HG02973 (cell line): ENCODE data around the gene MAP3K5.
"Not testable (repeated sequence)": the region's sequence is repeated elsewhere in the genome, so short reads cannot be mapped to it uniquely, and the experiment has no call there.

ENCODE experiments used
- ATAC-seq: cut with Tn5 transposase; IDR thresholded peaks from one replicate; pipeline ENCODE4 v1.9.1; 2021; ENCODE audit warnings: moderate library complexity; ENCODE audit not compliant: unreplicated experiment

The MAP3K5 gene

DNA sequence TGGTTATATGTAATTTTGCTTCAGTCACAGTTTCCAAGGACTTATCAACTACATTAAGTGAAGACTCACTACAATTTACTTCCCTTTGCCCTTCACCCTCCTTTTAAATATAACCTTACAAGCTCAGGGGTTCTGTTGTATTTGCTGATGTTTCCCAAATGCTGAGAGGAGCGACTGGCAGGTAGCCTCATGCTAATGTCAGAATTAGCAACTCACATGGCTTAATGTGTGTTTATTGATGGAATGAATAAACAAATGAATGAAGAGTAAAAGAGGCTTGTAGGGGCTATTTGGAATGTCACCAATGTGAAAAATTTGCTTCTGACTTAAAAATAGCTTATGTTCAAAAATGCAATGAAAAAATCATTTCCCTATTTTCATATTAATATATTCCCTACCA is 200.7 kb downstream of the MAP3K5 start:
- ATAC-seq: no peak

DNA sequence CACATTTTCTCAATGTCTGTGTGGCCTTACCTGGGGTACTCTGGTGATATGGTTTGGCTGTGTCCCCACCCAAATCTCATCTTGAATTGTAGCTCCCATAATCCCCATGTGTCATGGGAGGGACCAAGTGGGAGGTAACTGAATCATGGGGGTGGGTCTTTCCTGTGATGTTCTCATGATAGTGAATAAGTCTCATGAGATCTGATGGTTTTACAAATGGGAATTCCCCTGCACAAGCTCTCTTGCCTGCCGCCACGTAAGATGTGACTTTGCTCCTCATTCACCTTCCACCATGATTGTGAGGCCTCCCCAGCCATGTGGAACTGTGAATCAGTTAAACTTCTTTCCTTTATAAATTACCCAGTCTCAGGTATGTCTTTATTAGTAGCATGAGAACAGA is 201.4 kb downstream of the MAP3K5 start:
- not testable (repeated sequence) for ATAC-seq

GRCh38 chr6:136587527-136587926 is 204.8 kb downstream of the MAP3K5 start:
- ATAC-seq: no peak

GRCh38 chr6:136586295-136586694 is 206.0 kb downstream of the MAP3K5 start:
- no peak for ATAC-seq

- ATAC-seq: not testable (repeated sequence)
Measured at GRCh38 chr6:136585523-136585922, 206.8 kb downstream of the MAP3K5 start.

DNA sequence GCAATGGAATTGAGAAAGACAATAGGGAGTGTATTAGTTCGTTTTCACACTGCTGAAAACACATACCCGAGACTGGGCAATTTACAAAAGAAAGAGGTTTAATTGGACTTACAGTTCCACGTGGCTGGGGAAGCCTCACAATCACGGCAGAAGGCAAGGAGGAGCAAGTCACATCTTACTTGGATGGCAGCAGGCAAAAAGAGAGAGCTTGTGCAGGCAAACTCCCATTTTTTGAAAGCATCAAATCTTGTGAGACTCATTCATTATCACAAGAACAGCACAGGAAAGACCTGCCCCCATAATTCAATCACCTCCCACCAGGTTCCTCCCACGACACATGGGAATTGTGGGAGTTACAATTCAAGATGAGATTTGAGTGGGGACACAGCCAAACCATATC is 208.0 kb downstream of the MAP3K5 start:
- ATAC-seq: not testable (repeated sequence)

- ATAC-seq: no peak
Measured at GRCh38 chr6:136582711-136583471, 209.4 kb downstream of the MAP3K5 start.

DNA sequence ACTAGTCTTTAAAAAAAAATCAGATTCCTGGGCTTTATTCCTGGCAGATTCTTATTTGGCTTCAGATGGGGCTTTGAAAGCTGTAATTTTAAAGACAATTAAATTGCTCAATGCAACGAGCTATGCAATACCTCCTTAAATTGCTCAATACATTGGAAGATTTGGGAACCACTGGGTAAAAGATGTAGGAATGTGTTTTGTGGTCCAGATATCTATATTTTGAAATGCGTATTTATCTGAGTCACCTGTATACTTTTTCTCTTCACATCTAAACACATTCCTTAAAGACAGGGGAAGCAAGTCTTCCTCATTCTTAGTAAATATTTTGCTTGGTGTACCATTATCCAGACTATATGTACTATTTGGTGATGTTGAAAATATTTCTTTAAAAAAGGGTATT is 212.5 kb downstream of the MAP3K5 start:
- no peak for ATAC-seq

GRCh38 chr6:136576821-136577220 is 215.5 kb downstream of the MAP3K5 start:
- no peak for ATAC-seq

DNA sequence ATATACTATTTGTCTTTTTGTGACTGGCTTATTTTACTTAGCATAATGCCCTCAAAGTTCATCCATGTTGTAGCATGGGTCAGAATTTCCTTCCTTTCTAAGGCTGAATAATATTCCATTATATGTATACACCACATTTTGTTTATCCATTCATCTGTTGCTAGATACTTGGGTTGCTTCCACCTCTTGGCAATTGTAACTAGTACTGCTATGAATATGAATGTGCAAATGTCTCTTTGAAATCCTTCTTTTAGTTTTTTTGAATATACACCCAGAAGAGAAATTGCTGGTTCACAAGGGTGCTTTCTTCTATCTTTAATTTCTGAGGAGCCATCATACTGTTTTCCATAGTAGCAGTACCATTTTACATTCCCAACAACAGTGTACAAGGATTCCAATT is 220.8 kb downstream of the MAP3K5 start:
- ATAC-seq: no peak

GRCh38 chr6:136571065-136571464 is 221.2 kb downstream of the MAP3K5 start:
- ATAC-seq: no peak

GRCh38 chr6:136568129-136568528 is 224.1 kb downstream of the MAP3K5 start:
- no peak for ATAC-seq

- no peak for ATAC-seq
Measured at GRCh38 chr6:136567688-136568087, 224.6 kb downstream of the MAP3K5 start.

DNA sequence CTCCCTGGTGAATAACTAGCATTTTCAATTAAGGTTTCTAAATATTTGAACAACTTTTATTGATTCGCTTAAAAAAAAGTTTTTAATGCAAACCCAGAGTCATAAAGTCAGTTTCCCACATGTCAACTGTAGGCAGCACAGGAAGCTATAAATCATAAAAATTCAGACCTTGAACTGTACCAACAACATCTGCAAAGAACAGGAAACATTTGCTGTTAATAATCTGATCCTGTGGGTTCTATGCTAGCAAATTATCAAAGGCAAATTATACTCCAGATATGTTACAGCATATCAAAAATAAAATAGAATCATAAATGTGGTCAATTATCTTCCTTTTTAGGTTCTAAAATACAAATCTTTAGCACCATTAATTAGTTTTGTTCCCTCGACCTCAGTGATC is 225.4 kb downstream of the MAP3K5 start:
- ATAC-seq: no peak

DNA sequence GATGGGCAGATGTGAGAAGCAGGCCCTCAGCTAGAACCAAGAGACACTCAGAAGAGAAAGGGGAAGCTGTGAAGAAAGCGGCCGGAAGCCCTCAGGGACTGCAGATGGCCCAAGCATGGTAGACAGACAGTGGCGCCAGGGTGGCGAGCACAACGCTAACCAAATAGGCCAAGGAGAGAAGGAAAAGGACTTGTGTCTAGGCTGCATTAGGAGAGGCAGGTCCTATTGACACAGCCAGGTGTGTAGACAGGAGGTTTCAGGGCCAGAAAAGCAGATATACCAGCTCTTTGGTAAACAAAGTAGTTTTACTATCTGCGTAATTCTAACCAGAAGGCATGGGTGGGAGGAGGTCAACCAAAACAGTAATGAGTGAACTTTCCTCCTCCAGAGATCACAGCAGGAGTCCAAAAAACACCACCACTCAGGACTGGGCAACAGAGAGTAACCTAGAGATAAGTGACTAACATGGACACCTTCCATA is 226.2 kb downstream of the MAP3K5 start:
- ATAC-seq: no peak

DNA sequence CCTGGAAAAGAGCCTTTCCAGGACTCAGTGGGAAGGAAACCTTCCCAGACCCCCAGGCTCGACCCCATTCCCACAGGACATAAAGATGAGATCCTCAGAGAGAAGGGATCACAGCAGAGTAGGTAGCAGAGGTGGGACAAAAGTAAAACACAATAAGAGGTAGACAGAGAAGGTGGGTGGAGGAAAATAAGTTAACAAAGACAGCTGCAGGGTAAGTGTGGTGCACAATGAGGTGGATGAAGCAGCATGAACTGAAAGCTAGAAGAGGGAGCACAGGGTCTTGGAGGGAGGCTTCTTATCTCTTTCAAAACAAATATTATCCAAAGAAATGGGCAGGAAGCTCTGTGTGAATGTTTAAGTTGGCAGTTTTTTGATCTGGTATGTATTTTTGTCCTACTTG is 228.1 kb downstream of the MAP3K5 start:
- no peak for ATAC-seq

- ATAC-seq: no peak
Measured at GRCh38 chr6:136563386-136564152, 228.7 kb downstream of the MAP3K5 start.

- no peak for ATAC-seq
Measured at GRCh38 chr6:136562211-136562610, 230.1 kb downstream of the MAP3K5 start.

GRCh38 chr6:136553166-136553787 is 239.0 kb downstream of the MAP3K5 start:
- no peak for ATAC-seq

DNA sequence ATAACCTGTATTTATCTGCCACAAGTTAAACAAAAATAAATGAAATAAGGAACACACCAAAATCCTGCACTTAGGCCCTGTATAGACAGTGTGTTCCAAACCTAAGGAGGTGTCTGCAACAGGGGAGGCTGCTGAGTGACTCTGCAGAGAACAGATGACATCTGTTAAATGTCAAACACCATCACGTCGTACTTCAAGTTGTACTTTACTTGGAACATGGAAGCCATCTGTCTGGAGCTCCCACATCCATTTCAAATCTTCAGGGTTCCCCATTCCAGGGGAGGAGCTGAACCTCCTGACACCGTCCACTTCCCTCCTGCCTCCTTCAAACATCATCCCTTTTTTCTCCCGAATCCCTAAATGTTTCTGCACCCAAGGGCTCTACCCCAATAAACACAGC is 240.2 kb downstream of the MAP3K5 start:
- no peak for ATAC-seq

GRCh38 chr6:136551103-136551502 is 241.2 kb downstream of the MAP3K5 start:
- ATAC-seq: no peak
